ENCODE measurements around the gene SUPV3L1.
"Not testable (repeated sequence)": the region's sequence is repeated elsewhere in the genome, so short reads cannot be mapped to it uniquely, and the experiment has no call there.

Gene SUPV3L1

GRCh38 chr10:69247313-69247710 is 67.3 kb downstream of the SUPV3L1 start:
- H3K27ac ChIP-seq (ENCODE audit: low read depth, low read length): no peak overlapping the region
- no peaks in the 10 kb centered on the region for H3K36me3 ChIP-seq (ENCODE audit: insufficient read depth, low read length)
- no peaks in the 10 kb centered on the region for H3K9me3 ChIP-seq (ENCODE audit: low read length)
- H3K4me3 ChIP-seq (ENCODE audit: low read depth in 1 of 2, low read length in 2 of 2): no peak overlapping the region
- H3K4me1 ChIP-seq (ENCODE audit: insufficient read depth, low read length): no peaks in the 10 kb centered on the region
- H3K9ac ChIP-seq (ENCODE audit: low read length): no peak overlapping the region
- no peaks in the 10 kb centered on the region for H3K27me3 ChIP-seq (ENCODE audit: control insufficient read depth in 1 of 2, insufficient read depth in 2 of 2, low read length in 2 of 2)

- H3K9me3 ChIP-seq (ENCODE audit: low read length): no peaks in the 10 kb centered on the region
- H3K36me3 ChIP-seq (ENCODE audit: insufficient read depth, low read length): no peaks in the 10 kb centered on the region
- H3K27ac ChIP-seq (ENCODE audit: low read depth, low read length): no peak overlapping the region
- no peaks in the 10 kb centered on the region for H3K4me1 ChIP-seq (ENCODE audit: insufficient read depth, low read length)
- no peak overlapping the region for H3K9ac ChIP-seq (ENCODE audit: low read length)
- no peaks in the 10 kb centered on the region for H3K27me3 ChIP-seq (ENCODE audit: control insufficient read depth in 1 of 2, insufficient read depth in 2 of 2, low read length in 2 of 2)
- H3K4me3 ChIP-seq (ENCODE audit: low read depth in 1 of 2, low read length in 2 of 2): no peak overlapping the region
These were observed 68.2 kb downstream of the SUPV3L1 start for GRCh38 chr10:69248117-69248730.

GRCh38 chr10:69250041-69250440 is 70.0 kb downstream of the SUPV3L1 start:
- Histone ChIP-seq H3K9me3 (ENCODE audit: low read length) (no peaks in the 10 kb centered on the region), H3K27ac (ENCODE audit: low read depth, low read length) (no peak overlapping the region), H3K9ac (ENCODE audit: low read length) (no peak overlapping the region), H3K27me3 (ENCODE audit: control insufficient read depth in 1 of 2, insufficient read depth in 2 of 2, low read length in 2 of 2) (no peaks in the 10 kb centered on the region), H3K4me3 (ENCODE audit: low read depth in 1 of 2, low read length in 2 of 2) (no peak overlapping the region), H3K4me1 (ENCODE audit: insufficient read depth, low read length) (no peaks in the 10 kb centered on the region), H3K36me3 (ENCODE audit: insufficient read depth, low read length) (no peaks in the 10 kb centered on the region)

- not testable (repeated sequence) for H3K27me3 ChIP-seq (ENCODE audit: control insufficient read depth in 1 of 2, insufficient read depth in 2 of 2, low read length in 2 of 2); H3K4me1 ChIP-seq (ENCODE audit: insufficient read depth, low read length); H3K36me3 ChIP-seq (ENCODE audit: insufficient read depth, low read length); H3K27ac ChIP-seq (ENCODE audit: low read depth, low read length); H3K9ac ChIP-seq (ENCODE audit: low read length); H3K4me3 ChIP-seq (ENCODE audit: low read depth in 1 of 2, low read length in 2 of 2); H3K9me3 ChIP-seq (ENCODE audit: low read length)
These were observed 71.4 kb downstream of the SUPV3L1 start for GRCh38 chr10:69251417-69251816.

GRCh38 chr10:69253171-69253570 is 73.1 kb downstream of the SUPV3L1 start:
- H3K27ac ChIP-seq (ENCODE audit: low read depth, low read length): no peak overlapping the region
- H3K9ac ChIP-seq (ENCODE audit: low read length): no peak overlapping the region
- H3K27me3 ChIP-seq (ENCODE audit: control insufficient read depth in 1 of 2, insufficient read depth in 2 of 2, low read length in 2 of 2): no peaks in the 10 kb centered on the region
- H3K4me1 ChIP-seq (ENCODE audit: insufficient read depth, low read length): no peaks in the 10 kb centered on the region
- no peaks in the 10 kb centered on the region for H3K9me3 ChIP-seq (ENCODE audit: low read length)
- no peak overlapping the region for H3K4me3 ChIP-seq (ENCODE audit: low read depth in 1 of 2, low read length in 2 of 2)
- H3K36me3 ChIP-seq (ENCODE audit: insufficient read depth, low read length): no peaks in the 10 kb centered on the region

GRCh38 chr10:69254877-69255276 is 74.8 kb downstream of the SUPV3L1 start:
- Histone ChIP-seq H3K9me3 (ENCODE audit: low read length) (no peaks in the 10 kb centered on the region), H3K27me3 (ENCODE audit: control insufficient read depth in 1 of 2, insufficient read depth in 2 of 2, low read length in 2 of 2) (no peaks in the 10 kb centered on the region), H3K27ac (ENCODE audit: low read depth, low read length) (no peak overlapping the region), H3K9ac (ENCODE audit: low read length) (no peak overlapping the region), H3K4me1 (ENCODE audit: insufficient read depth, low read length) (peaks cover 2% of the 10 kb centered on the region), H3K4me3 (ENCODE audit: low read depth in 1 of 2, low read length in 2 of 2) (no peak overlapping the region), H3K36me3 (ENCODE audit: insufficient read depth, low read length) (no peaks in the 10 kb centered on the region)
